Measurements from ENCODE around the gene TK2.
"Not testable (repeated sequence)": the region's sequence is repeated elsewhere in the genome, so short reads cannot be mapped to it uniquely, and the experiment has no call there.

TK2 gene

DNA sequence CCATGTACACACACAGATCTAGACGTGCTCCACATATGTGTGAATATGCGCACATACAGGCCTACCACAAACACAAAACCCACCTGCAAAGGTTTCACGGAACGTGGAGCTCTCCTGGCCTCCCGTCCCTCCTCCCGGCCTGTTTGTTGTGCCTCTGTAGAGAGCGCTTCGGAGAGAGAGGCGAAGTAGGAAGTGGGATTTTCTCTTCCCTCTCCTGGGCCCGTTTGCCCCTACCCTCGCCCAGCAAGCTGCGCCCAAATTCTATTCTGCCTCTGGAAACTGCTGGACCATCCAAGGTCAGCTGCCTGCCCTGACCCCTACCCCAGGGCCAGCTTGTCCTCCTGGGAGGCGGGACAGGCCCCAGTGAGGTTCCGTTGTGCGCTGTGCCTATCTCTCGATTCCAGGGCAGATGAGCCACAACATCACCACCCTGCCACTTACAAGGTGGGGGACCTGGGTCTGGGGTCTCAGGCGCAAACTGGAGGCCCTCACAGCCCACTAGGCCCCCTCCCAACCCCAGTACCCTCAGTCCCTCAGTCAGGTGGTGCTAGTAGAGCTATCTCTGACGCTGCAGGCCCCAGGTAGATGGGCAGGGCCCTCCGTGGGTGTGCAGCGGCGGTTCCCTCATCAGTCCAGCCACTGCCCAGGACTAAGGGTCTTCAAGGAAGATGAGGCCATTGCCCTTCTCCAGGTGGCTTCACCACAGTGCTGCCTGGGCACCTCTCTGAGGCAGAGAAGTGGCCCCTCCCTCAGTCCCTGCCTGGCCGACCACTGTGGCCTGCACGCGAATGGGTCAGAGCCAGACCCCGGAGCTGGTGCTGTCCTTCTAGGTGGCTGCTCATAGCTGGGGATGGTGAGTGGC, 68.6 kb downstream of the TK2 start:
- no peak for DNase-seq

DNA sequence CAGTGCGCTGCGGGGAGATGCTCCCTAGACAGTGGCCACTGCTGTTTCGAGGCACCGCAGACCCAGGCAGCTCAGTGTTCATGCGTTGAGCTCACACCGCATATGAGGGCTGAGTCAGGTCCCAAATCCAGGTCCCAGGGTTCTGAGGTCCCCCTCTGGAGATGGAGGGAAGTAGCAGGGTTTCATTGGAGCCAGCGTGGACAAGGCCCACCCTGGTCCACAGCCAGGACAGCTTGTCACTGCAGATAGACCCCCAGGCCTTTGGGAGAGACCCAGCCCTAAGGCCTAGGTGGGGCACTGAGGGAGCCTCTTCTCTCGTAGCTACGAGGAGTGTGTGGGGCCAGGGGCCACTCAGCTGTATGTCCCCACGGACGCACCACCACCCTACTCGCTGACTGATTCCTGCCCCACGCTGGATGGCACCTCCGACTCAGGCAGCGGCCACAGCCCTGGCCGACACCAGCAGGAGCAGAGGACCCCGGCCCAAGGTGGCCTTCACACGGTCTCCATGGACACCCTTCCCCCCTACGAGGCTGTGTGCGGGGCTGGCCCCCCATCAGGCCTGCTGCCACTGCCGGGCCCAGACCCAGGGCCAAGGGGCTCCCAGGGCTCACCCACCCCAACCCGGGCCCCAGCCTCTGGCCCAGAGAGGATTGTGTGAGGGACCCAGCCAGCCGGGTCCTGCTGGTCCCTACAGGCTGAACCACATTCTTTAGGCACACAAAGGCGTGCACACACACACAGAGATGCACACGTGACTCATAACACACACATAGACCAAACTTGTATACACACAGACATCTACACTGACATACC, 69.4 kb downstream of the TK2 start:
- DNase-seq: no peak

DNA sequence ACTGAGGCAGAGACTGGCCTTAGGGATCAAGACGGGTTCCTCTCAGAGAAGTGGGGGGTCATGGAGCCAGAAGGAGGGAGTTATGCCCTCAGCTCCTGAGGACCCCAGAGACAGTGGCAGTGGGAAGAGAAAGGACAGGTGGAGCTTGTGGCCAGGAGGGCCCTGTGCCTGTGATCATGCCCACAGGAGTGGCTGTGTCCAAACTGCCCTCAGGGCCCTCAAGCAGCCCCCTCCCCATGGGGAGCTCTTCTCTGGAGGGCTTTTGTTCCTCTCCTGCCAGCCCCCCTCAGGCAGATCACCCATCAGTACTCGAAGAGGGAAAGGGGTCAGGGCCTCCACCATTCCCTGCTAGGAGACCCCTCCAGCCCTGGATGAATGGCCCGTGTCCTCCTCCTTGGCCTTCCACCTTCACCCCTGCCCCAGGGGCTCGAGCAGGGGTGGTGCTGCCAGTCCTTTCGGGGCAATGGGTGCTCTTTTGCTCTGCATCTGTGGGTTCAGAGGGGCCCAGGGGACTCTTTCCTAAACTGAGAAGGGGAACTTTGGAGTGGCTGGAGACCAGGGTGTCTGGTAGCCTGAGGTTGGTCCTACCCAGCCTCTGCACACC, 70.2 kb downstream of the TK2 start:
- no peak for DNase-seq

DNA sequence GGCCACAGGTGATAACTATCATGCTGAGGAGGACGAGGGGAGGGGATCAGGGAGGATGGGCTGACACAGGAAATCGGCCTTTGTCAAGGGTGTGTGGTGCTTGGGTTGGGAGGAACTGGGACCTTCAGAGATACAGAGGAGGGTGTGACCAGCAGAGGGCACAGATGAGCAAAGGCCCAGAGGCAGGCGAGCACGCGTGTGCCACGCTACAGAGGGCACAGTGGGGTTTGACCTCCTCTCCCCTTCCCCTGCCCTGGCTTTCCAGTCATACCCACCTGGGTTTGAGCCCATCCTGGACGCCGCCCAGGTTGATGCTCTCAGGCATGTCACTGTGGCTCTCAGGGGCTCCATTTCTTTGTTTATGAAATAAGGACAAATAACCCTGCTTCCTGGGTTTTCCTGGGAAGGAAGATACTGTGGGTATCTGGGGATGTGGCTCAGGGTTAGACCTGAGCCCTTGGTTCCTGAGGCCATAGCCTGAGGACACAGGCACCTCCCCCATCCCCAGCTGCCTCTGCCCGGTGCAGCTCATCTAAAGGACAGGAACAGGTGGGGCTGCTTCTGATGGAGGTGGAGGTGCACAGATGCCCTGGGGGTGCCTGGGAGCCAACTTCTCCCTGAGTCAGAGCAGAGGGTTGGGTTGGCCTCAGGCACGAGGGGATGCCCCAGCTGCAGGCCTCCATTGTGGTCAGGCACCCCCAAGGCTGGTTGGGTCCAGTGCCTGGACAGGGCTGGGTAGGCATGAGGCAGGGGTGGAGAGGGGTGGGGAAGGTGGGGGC, 71.0 kb downstream of the TK2 start:
- peak; percentile 30 for DNase-seq

DNA sequence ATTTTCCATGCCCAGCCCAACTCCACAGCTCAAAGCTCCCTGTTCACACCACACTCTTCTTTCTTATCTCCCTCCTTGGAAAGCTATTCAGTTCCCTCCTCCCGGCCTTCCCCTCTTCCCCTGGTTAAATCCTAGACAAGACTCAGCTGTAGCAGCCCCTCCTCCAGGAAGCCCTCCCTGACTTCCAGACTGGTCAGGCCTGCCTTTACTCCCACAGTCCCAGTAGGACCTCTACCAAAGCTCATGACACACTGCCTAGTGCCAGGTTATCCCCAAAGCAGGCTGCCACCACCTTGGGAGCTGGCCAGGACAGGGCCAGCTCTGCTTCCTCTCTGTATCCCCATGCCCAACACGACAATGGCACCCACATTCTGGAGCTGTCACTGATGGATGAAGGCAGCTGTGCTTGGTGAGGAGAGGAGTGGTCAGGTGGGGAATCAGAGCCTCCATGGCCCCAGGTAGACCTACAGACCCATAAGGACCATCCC, 72.8 kb downstream of the TK2 start:
- DNase-seq: no peak

DNA sequence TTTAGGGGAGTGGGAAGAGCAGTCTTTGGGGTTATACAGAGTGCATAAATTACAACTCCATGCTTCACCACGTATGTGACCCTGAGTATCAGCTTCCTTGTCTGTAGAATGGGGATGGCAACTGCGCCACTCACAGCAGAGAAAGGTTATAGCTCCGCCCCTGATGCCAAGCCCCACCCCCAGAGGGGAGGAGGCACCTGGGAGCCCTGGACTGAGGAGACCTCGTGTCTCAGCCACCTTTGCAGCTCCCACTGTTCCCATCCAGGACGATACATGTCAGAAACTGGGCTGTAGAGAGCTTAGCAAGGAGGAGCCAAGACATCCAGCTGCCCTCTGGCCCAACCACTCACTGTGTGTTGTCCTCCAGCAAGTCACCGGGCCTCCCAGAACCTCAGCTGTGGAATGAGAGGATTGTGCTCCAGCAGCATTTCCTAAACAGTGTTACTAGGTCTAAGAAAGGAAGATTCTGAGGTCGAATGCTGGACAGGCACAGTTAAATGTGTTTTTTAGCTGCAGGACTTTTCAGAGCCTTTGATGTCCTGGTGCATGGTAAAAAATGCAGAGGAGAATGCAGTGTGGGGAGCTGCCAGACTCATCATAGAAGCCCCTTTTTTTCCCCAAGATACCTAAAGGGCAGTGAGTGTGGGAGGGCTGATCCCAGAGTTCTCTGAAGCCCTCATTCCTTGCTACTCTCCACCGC, 73.4 kb downstream of the TK2 start:
- DNase-seq: no peak

DNA sequence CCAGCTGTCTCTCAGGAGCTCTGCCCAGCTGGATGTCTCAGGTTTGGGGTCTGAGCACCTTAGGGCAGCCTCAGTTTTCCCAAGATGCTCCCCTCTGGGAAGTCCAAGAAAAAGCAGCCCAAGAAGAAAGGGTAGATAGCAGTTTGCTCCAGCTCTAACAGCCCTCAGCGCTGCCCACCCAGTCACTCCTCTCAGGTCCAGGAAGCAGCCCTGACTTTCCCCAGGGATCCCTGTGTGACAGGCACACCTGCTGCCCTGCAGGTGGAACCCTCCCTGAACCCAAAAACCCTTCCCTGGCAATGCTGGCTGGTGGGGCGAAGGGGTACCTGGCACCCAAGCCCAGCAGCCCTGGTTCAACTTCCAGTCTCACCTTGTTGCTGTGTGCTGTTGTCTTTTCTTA, 74.7 kb downstream of the TK2 start:
- no peak for DNase-seq

DNA sequence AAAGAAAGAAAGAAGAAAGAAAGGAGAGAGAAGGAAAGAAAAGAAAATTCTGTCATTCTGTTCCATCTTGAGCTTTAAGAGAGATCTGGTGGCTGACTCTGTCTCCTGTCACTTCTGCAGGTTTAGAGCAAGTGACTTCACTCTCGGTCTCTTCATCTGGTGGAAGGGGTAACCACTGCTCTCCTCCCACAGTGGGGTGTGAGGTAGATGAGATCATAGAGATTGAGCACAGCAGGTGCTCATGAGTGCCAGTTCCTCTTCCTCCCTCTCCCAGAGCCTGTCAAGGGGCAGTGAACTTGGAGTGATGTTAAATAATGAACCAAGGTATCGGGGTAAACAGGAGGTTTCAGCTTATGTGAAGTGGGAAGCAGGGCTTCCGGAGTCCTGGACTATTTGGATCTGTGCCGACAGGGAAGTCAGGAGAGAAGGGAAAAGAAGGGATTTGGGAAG, 75.1 kb downstream of the TK2 start:
- DNase-seq: peak; percentile 74

DNA sequence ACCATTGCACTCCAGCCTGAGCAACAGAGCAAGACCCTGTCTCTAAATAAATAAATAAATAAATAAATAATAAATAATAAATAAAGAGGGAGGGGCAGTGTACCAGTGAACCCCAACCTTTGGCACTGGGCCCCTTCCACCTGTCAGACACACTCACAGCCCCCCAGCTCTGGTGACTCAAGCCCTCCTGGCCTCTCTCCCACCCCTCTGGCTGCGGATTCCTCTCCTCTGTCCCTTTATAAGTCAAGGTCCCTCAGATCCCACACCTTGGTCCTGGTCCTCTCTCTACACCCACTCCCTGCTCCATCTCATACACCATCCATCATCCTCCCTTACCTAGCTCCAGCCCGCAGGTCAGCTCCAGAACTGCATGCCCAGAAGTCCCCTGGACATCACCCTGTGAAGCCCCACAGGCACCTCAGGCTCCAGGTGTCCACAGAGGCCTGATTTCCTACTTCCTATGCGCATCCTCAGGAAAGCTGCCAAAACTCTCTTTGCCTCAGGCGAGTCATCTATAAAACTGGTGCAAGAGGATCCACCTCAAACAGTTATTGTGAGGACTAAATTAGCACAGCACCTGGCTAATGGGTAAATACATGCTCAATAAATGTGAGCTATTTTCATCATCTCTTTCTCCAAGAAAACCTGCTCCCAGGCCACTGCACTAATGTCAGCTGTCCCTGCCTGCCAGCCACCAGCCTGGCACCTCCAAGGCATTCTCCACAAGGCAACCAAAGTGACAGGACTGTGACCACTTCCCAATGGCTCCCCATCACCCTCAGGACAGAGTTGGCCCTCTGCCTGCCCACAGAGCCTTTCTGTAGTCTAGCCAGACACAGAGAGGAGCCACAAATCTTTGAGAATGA, 76.0 kb downstream of the TK2 start:
- peak; percentile 63 for DNase-seq

DNA sequence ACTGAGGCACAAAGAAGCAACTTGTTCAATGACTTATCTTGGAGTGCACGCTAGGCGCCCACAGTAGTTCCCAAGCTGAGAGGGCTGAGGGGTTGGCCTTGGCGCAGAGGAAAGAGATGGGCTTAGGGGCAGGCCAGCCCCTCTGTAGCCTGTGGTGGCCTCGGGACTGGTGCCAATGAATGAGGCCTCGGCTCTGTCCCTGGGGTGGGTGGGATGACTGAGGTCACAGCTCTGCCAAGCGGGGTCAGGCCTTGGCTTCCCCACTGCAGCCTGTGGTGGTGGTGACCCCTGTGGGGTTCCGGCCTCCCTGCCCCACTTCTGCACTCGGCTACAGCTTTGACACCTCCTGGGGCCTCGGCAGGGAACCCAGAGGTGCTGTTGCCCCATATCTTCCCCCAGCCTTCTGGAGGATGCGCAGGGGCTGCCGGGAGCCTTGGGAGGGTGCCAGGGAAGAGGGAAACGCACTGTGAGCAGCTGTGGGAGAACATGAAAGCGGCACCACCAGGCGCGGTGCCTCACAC, 76.8 kb downstream of the TK2 start:
- no peak for DNase-seq

DNA sequence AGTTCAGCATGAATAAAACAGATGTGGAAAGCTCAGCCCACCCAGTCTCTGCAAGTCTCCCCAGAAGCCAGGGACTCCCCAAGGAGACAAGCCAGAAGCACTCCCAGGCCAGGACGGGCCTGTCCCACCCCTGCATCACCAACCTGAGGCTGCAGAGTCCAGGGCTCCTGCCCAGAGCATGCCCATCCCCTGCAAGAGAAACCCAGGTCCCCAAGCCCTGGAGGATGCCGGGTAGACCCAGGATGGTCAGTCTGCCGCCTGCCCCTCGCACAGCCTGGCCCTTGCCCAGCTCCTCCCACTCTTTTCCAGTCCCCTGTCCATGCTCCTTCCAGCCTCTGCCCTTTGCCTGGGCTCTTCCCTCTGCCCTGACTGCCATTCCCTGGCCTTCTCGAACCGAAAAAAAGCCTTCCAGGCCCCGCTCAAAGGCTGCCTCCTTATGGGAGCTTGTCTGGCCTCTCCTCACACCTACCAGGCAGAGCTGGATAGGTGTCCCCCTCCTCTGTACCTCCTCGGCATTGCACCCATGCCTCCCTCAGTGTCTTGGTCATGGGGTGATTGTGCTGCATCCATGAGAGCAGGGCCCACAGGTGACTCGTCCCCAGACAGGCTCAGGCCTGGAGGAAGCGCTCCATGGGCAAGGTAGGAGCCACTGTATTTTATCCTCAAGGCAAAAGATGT, 78.1 kb downstream of the TK2 start:
- DNase-seq: no peak

DNA sequence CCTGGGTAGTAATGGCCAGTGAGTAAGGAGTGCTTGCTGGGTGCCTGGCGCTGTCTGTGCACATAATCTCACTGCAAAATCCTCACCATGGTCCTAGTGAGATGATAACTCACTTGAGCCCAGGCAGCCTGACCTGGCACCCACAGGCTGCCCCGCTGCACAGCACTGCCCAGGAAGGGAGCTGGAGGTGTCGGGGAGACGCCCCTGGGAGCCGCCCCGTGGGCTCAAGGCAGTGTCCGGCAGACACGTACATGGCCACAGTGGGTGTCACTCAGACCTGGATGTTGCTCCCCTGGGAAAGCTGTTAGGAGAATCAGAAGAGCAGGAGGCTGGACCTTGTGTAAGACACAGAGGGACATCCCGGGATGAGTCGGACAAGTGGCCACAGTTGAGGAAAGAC, 78.7 kb downstream of the TK2 start:
- no peak for DNase-seq

DNA sequence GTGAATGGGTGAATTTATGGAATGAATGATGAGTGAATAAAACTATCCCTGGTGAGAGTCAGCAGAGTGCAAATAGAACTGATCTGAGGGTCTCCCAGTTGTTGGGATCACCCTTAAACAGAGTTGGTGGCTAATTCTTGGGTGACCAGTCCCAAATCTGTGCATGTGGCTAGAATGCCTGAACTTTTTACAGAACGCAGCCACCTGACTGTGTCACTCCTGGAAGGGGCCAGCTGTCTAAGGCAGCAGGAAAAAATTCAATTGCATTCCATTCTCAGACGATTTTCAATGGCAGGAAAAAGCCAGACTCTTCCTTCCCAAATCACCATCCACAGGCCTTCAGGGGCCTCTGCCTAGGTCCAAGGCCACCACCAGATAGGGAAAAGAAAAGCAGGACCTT, 79.4 kb downstream of the TK2 start:
- DNase-seq: no peak

DNA sequence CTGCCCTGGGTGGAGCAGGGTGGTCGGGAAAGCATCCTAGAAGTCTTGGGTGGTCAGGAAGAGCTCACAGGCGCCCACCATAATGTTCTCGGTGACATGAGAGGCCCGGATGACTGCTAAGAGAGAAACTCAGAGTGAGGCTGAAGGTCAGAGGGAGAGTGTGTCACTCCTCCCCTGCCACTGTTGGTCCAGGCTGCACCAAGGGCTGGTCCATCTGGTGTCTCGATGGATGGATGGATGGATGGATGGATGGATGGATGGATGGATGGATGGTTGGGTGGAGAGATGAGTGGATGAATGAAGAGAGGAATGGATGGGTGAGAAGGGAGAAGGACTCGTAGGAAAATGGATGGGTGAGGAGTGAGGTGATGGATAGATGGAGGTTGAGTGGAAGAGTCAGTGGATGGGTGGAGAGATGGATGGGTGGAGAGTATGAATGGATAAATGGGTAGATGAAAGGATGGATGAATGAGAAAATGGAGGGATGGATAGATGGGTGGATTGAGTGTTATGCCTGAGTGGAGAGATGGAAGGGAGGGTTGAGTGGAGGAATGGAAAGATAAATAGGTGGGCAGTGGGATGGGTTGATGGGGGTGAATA, 79.9 kb downstream of the TK2 start:
- DNase-seq: no peak

DNA sequence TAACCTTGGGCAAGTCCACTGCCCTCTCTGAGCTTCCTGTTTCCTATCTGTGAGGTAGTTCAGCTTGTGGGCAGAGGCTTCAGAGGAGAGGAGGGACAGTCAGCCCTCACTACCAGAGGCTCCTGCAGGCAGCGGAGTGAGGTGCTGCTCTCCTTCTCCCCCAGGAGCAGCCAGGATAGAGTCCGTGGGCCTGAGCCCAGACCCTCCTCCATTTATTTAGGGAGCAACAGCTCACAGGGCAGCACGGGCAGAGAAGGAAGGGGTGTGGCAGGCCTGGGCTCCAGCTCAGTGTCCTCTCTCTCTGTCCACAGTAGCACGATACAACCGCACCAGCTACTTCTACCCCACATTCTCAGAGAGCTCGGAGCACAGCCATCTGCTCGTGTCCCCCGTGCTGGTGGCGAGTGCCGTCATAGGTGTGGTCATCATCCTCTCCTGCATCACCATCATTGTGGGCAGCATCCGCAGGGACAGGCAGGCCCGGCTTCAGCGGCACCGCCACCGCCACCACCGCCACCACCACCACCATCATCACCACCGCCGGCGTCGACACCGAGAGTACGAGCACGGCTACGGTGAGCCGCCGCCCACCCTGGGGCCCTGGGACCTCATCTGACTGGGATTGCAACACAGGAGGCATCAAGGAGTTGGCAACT, 80.5 kb downstream of the TK2 start:
- DNase-seq: no peak

DNA sequence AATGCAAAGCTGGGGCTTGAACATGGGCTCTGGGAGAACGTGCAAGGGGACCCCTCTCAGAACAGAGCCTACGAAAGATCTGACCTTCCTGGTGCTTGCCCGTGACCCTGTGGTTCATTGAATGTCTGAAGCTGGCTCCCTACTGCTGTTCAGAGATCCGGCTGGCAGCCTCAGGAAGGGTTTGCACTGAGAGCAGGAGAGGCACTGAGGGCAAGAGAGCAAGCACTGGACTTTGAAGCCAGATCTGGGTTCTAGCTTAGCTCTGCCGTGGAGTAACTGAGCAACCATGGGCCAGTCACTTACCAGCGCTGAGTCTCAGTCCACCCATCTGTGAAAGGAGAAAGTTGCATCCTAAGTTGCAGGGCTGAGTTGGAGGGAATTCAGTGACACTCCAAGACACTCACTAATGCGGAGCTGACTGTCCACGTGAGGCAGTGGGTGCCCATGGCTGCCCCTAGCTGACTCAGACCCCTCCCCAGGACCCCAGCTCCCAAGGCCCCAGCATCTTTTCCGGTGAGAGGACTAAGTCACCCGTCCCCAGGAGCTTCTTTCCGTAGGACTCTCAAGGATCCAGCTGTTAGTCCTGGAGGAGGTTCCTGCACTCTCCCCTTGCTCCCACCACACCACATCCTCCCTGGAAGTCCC, 81.5 kb downstream of the TK2 start:
- DNase-seq: no peak

DNA sequence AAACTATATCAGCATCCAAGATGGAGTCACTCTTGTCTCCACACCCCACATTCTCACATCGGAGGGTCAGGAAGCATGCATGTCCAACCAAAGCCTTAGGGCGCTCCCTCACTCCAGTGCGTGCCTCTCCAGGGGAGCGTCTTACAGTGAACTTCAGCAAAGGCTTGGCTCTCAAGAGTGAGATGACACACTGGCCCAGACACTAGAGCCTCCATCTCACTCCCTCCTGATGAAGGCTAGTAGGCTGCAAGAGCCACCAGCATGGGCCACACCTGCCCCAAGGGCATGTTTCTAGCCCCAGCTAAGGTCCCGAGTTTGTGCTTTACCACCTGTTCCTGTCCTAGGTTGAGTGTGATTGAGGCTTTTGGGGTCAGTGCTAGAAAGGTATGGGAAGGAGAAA, 82.3 kb downstream of the TK2 start:
- no peak for DNase-seq

DNA sequence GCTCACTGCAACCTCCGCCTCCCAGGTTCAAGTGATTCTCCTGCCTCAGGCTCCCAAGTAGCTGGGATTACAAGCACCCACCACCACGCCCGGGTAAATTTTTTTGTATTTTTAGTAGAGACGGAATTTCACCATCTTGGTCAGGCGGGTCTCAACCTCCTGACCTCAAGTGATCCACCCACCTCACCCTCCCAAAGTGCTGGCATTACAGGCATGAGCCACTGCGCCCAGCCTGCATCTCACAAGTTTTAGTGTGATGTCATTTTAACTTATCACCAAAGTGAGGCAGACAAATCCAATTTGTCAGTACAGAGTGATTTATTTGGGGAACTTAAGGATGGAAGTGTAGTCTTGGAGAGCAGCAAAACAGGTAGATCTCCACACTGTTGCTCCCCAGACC, 83.3 kb downstream of the TK2 start:
- not testable (repeated sequence) for DNase-seq

DNA sequence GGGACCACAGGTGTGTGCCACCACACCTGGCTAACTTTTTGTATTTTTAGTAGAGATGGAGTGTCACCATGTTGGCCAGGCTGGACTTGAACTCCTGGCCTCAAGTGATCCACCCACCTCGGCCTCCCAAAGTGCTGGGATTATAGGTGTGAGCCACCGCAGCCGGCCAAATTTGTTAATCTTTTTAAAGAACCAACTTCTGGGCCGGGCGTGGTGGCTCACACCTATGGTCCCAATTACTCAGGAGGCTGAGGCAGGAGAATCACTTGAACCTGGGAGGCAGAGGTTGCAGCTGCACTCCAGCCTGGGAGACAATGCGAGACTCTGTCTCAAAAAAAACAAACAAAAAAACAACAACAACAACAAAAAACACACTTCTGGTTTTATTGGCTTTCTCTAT, 84.0 kb downstream of the TK2 start:
- not testable (repeated sequence) for DNase-seq

All from NCI-H1092 treated with DMSO at 0.1 percent for 48 hours (cell line).